ENCODE results near the gene SCN1A.
A peak's percentile ranks its signal among the peaks of the same experiment; 100 is the strongest.

Gene SCN1A

GRCh38 chr2:166074430-166074829 is 53.4 kb downstream of the SCN1A start:
- H3K4me3 ChIP-seq (ENCODE audit: low read depth, low read length) = no peak overlapping the region
- no peak for DNase-seq (ENCODE audit: low read depth)
- no peak for TF ChIP-seq CTCF (conservative IDR thresholded peaks at IDR 0.05; ENCODE audit: low read depth, low read length)

- H3K4me3 ChIP-seq (ENCODE audit: low read depth, low read length) = no peak overlapping the region
- no peak for DNase-seq (ENCODE audit: low read depth)
- no peak for TF ChIP-seq CTCF (conservative IDR thresholded peaks at IDR 0.05; ENCODE audit: low read depth, low read length)
Measured at GRCh38 chr2:166074011-166074410, 53.8 kb downstream of the SCN1A start.

- TF ChIP-seq CTCF (conservative IDR thresholded peaks at IDR 0.05; ENCODE audit: low read depth, low read length) = no peak
- no peak for DNase-seq (ENCODE audit: low read depth)
Measured at GRCh38 chr2:166070231-166070630, 57.6 kb downstream of the SCN1A start.

GRCh38 chr2:166068981-166069380 is 58.8 kb downstream of the SCN1A start:
- TF ChIP-seq CTCF (conservative IDR thresholded peaks at IDR 0.05; ENCODE audit: low read depth, low read length) = no peak
- no peak for DNase-seq (ENCODE audit: low read depth)
- no peak overlapping the region for H3K4me3 ChIP-seq (ENCODE audit: low read depth, low read length)

More at GRCh38 chr2:166070231-166070630, 57.6 kb downstream of the SCN1A start:
- H3K4me3 ChIP-seq (ENCODE audit: low read depth, low read length) = no peak overlapping the region

GRCh38 chr2:166067229-166067628 is 60.6 kb downstream of the SCN1A start:
- DNase-seq (ENCODE audit: low read depth) = no peak
- TF ChIP-seq CTCF (conservative IDR thresholded peaks at IDR 0.05; ENCODE audit: low read depth, low read length) = no peak
- H3K4me3 ChIP-seq (ENCODE audit: low read depth, low read length) = no peak overlapping the region

GRCh38 chr2:166060191-166060590 is 67.6 kb downstream of the SCN1A start:
- TF ChIP-seq CTCF (conservative IDR thresholded peaks at IDR 0.05; ENCODE audit: low read depth, low read length) = no peak
- peak; percentile 80 for DNase-seq (ENCODE audit: low read depth)
- no peak overlapping the region for H3K4me3 ChIP-seq (ENCODE audit: low read depth, low read length)

GRCh38 chr2:166057370-166058164 is 70.3 kb downstream of the SCN1A start:
- DNase-seq (ENCODE audit: low read depth) = peak; percentile 62
- TF ChIP-seq CTCF (conservative IDR thresholded peaks at IDR 0.05; ENCODE audit: low read depth, low read length) = peak; percentile 53
- no peak overlapping the region for H3K4me3 ChIP-seq (ENCODE audit: low read depth, low read length)

Data from choroid plexus epithelial cell (primary cell).